HG03025 (cell line): Measurements from ENCODE around the gene ZCCHC14.
"Not testable (repeated sequence)": the region's sequence is repeated elsewhere in the genome, so short reads cannot be mapped to it uniquely, and the experiment has no call there.

Experiments used
- ATAC-seq: cut with Tn5 transposase; IDR thresholded peaks from one replicate; pipeline ENCODE4 v1.9.1; 2021; ENCODE audit warnings: mild to moderate bottlenecking, moderate library complexity; ENCODE audit not compliant: unreplicated experiment, low FRiP score

ZCCHC14 gene

GRCh38 chr16:87482670-87483069 is 10.2 kb downstream of the ZCCHC14 start:
- ATAC-seq = not testable (repeated sequence)

DNA sequence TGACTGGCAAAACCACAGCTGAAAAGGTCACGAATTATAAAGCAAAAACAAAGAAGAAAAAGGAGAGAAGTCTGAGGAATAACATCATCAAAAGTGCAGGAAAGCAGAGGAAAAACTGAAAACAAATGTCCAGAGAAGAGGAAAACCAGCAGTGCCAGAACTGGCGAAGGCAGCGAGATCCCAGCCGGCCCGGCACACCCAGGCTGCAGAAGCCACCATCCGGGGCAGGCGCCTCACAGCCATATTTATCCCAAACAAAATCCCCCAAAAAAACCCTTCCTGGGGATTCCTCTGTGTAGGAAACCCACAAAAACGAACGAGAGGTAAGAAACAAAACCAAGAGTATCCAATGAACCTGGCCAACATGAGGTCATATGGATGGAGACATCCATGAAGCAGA is 10.6 kb downstream of the ZCCHC14 start:
- ATAC-seq = no peak

DNA sequence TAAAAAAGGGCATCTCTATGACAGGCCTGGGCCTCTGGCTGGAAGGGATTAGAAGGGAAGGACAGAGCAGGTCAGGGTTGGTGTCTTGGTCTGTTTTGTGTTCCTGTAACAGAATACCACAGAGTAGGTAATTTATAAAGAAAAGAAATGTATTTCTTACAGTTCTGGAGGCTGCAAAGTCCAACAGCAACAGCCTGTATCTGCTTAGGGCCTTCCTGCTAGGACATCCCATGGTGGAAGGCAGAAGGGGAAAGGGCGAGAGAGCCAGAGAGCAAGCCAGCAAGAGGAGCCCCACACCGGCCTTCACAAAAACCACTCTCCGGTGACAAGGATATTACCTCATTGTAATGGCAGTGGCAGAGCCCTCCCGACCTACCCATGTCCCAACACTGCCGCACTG is 11.1 kb downstream of the ZCCHC14 start:
- ATAC-seq = not testable (repeated sequence)

- ATAC-seq = not testable (repeated sequence)
Measured at GRCh38 chr16:87477209-87477981, 15.4 kb downstream of the ZCCHC14 start.

- ATAC-seq = no peak
Measured at GRCh38 chr16:87474566-87474996, 18.2 kb downstream of the ZCCHC14 start.

- no peak for ATAC-seq
Measured at GRCh38 chr16:87474017-87474416, 18.8 kb downstream of the ZCCHC14 start.

GRCh38 chr16:87472935-87473334 is 19.9 kb downstream of the ZCCHC14 start:
- no peak for ATAC-seq

DNA sequence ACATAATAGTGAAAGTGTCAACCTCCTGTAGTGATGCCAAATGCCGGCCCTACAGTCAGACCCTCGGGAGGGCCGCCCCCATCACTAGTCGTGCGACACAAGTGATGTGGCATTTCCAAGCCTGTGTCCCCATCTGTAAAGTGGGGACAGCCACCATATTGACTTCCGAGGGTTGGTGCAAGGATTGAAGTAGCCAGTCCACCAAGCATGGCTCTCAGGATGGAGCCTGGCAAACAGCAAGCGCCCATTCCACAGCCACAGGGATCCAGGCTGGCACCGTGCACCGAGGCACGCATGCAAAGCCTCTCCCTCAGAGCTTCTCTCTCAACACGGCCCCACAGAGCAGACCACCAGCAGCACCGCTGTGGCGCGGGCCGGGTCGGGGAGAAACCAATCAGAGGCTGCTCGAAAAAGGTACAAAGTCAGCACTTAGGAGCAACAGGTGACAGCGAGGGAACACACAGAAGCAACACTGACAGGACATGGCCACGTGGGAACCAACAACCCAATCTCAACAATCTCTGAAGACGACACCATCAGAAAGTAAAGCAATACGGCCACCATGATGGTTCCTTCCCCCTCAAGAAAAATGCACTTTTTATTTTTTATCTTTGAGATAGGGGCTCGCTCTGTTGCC is 20.6 kb downstream of the ZCCHC14 start:
- no peak for ATAC-seq

GRCh38 chr16:87471278-87472141 is 21.3 kb downstream of the ZCCHC14 start:
- no peak for ATAC-seq

DNA sequence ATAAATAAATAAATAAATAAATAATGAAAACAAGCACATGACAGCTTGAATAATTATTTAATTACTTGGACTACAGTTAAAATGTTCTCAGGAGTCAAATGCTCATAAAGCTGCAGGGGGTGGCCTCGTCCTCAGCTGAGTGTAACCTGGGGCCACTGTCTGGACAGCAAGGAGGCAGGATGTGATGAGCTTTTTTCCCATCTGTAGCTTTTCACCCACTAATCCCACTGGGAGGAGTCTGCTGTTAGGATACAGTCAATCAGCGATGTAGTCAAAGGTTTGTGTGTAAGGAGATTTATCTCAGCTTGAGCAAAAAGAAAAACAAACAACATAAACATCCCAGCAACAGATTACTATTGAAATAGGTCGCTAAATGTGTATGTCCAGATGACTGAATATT is 22.5 kb downstream of the ZCCHC14 start:
- no peak for ATAC-seq

- no peak for ATAC-seq
Measured at GRCh38 chr16:87469169-87469568, 23.7 kb downstream of the ZCCHC14 start.

GRCh38 chr16:87468550-87468949 is 24.3 kb downstream of the ZCCHC14 start:
- ATAC-seq = no peak

- no peak for ATAC-seq
Measured at GRCh38 chr16:87466975-87467501, 25.8 kb downstream of the ZCCHC14 start.

- ATAC-seq = no peak
Measured at GRCh38 chr16:87465879-87466278, 26.9 kb downstream of the ZCCHC14 start.

DNA sequence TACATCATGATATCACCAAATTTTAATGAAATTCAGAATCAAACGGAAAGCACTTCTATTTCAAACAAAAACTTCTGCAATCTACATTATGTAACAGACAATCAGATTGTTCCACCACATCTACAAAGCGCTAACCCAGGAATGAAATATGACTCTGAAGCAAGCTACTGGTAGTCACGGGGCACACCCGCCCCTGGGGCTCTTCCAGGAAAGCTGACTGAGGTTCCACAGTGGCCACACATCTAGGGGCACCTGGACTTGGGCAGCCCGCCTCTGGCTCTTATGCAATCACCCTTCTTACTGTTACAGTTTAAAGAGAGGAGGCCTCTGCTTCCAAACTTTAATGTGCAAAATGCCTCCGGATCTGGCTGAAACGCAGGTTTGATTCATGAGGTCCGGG is 27.5 kb downstream of the ZCCHC14 start:
- no peak for ATAC-seq

DNA sequence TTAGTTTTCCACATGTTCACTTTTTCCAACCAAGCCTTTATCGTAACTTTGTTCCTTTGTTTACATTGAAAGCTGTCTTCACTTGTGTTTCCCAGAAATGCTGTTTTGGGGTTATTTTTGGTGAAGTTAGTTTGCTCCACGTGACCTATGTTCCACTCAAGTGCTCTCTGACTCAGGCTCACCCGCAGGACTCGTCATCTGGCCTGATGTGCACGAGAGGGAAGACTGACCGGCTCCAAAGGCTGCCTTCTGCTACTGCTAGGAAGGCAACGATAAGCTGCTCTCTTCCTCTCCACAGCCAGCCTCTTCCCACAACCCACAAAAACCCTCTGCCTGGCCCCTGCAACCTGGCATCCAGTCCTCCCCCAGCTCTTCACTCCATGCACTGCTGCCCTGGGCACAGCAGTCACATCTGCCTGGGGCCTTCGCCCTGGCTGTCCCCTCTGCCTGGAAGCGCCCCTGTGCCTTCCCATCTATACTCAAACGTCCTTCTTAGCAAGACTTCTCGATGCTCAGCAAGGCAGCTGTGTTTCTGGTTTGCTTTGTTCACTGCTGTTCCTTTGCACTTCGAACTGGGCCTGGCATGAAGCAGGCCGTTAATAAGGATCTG is 28.0 kb downstream of the ZCCHC14 start:
- ATAC-seq = no peak

GRCh38 chr16:87463722-87464690 is 28.8 kb downstream of the ZCCHC14 start:
- no peak for ATAC-seq

GRCh38 chr16:87461466-87461991 is 31.3 kb downstream of the ZCCHC14 start:
- no peak for ATAC-seq

DNA sequence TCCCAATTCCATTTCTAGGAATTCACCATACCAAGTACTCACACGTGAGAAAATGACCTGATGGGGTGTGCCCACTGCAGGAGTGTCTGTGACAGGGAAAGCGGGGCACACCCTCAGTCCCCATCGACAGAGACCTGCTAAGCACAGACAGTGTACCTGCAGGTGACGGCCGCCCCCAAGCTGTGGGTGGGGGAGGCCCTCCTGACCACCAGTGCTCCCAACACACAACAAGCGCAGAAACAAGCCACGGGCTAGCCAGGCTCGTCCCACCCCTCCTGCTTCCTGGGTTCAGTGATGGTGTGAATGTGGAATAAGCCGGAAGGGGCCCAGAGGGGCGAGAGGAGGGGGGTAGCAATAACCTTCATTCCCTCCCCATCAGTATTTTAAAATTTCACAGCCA is 31.9 kb downstream of the ZCCHC14 start:
- ATAC-seq = no peak
